ENCODE measurements around the gene ST8SIA1. TPM values are rescaled to one million over a fixed set of nuclear protein-coding genes. Genes with fewer than 3 reads are reported as not detected.

The ST8SIA1 gene
- total RNA-seq, 3 donors from 2014 or later, result 3.2 to 23.8 (median 3.2) TPM

DNA sequence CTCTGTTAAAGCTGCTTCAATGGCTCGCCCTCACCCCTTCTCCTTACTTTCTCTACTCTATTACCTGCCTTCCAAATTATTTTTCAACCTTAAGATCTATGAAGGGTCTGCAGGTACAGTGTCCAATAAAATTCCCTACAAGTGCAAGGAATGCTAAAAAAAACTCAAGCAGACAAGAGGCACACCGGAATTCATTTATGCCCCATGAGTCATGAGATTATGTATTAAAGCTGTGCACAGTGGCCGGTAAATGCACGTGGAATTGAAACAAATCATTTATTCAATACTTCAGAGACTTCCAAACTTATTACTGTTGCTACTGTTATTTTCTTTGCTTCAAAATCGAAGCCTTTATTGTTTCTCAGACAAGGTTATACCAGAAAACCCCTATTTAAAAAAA lies 68.4 kb downstream of the ST8SIA1 start:
- no peak for ATAC-seq
- Histone ChIP-seq H3K4me1 (ENCODE audit: low read depth) (no peaks in the 10 kb centered on the region), H3K4me3 (no peak overlapping the region), H3K9me3 (no peaks in the 10 kb centered on the region), H3K36me3 (ENCODE audit: low read depth) (no peaks in the 10 kb centered on the region)
- TF ChIP-seq, protein P1, sequence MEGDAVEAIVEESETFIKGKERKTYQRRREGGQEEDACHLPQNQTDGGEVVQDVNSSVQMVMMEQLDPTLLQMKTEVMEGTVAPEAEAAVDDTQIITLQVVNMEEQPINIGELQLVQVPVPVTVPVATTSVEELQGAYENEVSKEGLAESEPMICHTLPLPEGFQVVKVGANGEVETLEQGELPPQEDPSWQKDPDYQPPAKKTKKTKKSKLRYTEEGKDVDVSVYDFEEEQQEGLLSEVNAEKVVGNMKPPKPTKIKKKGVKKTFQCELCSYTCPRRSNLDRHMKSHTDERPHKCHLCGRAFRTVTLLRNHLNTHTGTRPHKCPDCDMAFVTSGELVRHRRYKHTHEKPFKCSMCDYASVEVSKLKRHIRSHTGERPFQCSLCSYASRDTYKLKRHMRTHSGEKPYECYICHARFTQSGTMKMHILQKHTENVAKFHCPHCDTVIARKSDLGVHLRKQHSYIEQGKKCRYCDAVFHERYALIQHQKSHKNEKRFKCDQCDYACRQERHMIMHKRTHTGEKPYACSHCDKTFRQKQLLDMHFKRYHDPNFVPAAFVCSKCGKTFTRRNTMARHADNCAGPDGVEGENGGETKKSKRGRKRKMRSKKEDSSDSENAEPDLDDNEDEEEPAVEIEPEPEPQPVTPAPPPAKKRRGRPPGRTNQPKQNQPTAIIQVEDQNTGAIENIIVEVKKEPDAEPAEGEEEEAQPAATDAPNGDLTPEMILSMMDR (IDR thresholded peaks at IDR 0.05), result no peak
- no peak for DNase-seq
- intact Hi-C loops (cut with DNase I, micrococcal nuclease), result no loop called here

DNA sequence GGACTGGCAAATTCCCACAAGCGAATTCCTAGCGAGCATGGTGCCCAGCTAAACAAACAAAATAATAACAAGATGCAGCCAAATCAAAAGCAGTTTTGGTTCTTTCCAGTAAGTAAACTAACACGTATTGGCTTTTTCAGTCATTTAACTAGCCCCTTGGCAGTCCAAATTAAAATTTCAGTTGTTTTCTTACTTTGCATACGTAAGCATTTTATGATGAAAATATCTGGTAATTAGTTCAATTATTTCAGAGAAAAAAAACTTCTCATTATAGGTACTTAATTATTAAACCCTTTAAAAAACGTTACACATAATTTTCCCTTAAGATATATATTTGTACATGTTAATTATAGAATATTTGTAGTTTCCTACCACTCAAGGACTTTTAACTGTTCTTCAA lies 70.1 kb downstream of the ST8SIA1 start:
- DNase-seq (no peak), ATAC-seq (no peak)
- TF ChIP-seq, protein P1 (IDR thresholded peaks at IDR 0.05), result no peak
- intact Hi-C loops (cut with DNase I, micrococcal nuclease), result no loop called here
- H3K4me1 ChIP-seq (ENCODE audit: low read depth), result no peaks in the 10 kb centered on the region
- H3K36me3 ChIP-seq (ENCODE audit: low read depth), result no peaks in the 10 kb centered on the region
- H3K4me3 ChIP-seq, result no peak overlapping the region
- no peaks in the 10 kb centered on the region for H3K9me3 ChIP-seq

DNA sequence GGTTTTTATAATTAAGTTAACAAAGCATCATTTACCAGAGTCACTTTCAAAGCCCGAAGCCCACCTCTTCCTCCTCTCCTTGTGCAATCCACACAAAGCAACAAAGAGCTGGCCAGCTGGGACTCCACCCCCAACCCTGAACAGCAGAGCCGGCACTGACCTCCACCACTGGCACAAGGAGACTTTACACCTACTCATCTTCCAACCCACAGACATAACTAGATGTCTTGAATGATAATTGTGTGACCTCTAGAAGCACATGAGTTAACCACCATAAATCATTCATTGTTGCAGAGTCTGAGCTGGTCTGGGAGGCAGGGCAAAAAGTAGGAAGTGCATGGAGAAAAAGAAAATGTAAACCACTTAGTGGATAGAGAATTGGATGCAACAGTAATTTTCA lies 72.2 kb downstream of the ST8SIA1 start:
- Histone ChIP-seq H3K4me1 (ENCODE audit: low read depth) (no peaks in the 10 kb centered on the region), H3K36me3 (ENCODE audit: low read depth) (no peaks in the 10 kb centered on the region), H3K9me3 (no peaks in the 10 kb centered on the region), H3K4me3 (no peak overlapping the region)
- ATAC-seq (no peak), DNase-seq (no peak)
- TF ChIP-seq, protein P1 (IDR thresholded peaks at IDR 0.05), result no peak
- intact Hi-C loops (cut with DNase I, micrococcal nuclease), result no loop called here

DNA sequence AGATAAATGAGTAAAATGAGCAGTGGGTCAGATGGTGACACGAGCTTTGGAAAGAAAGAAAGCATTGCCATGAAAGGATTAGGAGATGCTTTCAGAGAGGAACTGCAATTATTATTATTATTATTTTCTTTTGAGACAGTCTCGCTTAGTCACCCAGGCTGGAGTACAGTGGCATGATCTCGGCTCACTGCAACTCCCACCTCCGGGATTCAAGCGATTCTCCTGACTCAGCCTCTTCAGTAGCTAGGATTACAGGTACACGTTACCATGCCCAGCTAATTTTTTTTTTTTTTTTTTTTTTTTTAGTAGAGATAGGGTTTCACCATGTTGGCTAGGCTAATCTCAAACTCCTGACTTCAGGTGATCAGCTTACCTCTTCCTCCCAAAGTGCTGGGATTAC lies 77.4 kb downstream of the ST8SIA1 start:
- TF ChIP-seq, protein P1 (IDR thresholded peaks at IDR 0.05), result no peak
- ATAC-seq, result no peak
- DNase-seq, result no peak
- Histone ChIP-seq H3K36me3 (ENCODE audit: low read depth) (no peaks in the 10 kb centered on the region), H3K4me1 (ENCODE audit: low read depth) (no peaks in the 10 kb centered on the region), H3K9me3 (no peaks in the 10 kb centered on the region), H3K4me3 (no peak overlapping the region)
- intact Hi-C loops (cut with DNase I, micrococcal nuclease), result no loop called here

DNA sequence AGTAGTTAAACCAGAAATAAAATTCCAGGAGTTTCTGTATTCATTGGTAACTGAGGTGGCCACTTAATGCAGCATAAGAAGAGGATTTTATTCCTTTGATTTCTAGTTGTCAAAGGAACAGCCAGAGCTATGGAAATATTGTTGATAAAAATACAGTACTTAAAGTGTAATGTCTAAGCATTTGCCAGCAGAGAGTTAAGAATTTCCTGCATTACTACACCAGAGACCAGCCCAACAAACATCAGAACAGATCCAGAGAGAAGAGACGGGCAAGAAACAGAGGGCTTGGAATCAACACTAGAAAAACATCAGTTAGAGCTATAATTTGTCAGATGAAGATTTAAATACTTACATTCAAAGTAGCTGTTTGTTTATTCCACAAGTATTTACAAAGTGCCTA lies 77.9 kb downstream of the ST8SIA1 start:
- no peak overlapping the region for H3K4me3 ChIP-seq
- intact Hi-C loops (cut with DNase I, micrococcal nuclease), result no loop called here
- ATAC-seq (no peak), DNase-seq (no peak)
- no peaks in the 10 kb centered on the region for H3K4me1 ChIP-seq (ENCODE audit: low read depth)
- H3K36me3 ChIP-seq (ENCODE audit: low read depth), result no peaks in the 10 kb centered on the region
- H3K9me3 ChIP-seq, result no peaks in the 10 kb centered on the region
- TF ChIP-seq, protein P1 (IDR thresholded peaks at IDR 0.05), result no peak

DNA sequence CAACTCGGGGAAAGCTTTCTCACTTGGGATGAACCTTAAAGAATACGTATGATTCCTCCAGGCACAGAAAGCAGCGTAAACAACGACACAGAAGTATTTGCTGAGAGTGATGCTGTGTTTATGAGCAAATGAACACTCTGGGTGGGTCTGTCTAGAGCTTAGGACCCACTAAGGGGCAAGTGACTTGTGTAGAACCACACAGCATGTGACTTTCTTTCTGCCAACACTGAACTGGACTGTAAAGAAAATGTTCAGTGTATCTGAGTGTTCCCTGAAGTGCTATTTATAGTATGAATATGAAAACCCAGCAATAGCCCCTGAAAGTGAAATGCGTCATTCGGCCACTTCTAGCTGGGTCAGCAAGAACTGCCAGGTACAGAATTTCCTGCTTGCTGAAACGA lies 78.5 kb downstream of the ST8SIA1 start:
- ATAC-seq, result no peak
- DNase-seq, result no peak
- Histone ChIP-seq H3K4me1 (ENCODE audit: low read depth) (no peaks in the 10 kb centered on the region), H3K36me3 (ENCODE audit: low read depth) (no peaks in the 10 kb centered on the region), H3K9me3 (no peaks in the 10 kb centered on the region), H3K4me3 (no peak overlapping the region)
- intact Hi-C loops (cut with DNase I, micrococcal nuclease), result no loop called here
- TF ChIP-seq, protein P1 (IDR thresholded peaks at IDR 0.05), result no peak
